HTERT RPE-1 (cell line): ENCODE measurements around the gene ADAM19.

Experiments
- in situ Hi-C: fragments of 300-500 bp; cut with MboI; formaldehyde crosslinking; loops from 4 replicates; pipeline ENCODE4 v1.14.3; 2020; ENCODE audit warnings: low sequenced_read_pairs

ADAM19 gene

GRCh38 chr5:157575381-157576020 lies at the start of gene ADAM19:
Gene ADAM19 (minus strand): TSS chr5:157575775. CDS start chr5:157575696, 79 bp downstream.
- in situ Hi-C loops = no loop called here

- in situ Hi-C loops = no loop called here
Observed at GRCh38 chr5:157624144-157624543, 48.6 kb upstream of the ADAM19 start.

- in situ Hi-C loops = no loop called here
Observed at GRCh38 chr5:157620776-157621175, 45.2 kb upstream of the ADAM19 start.

GRCh38 chr5:157618191-157618765 lies 42.7 kb upstream of the ADAM19 start:
- in situ Hi-C loops = no loop called here

- in situ Hi-C loops = no loop called here
Observed at GRCh38 chr5:157616785-157617184, 41.2 kb upstream of the ADAM19 start.

GRCh38 chr5:157613385-157614245 lies 38.0 kb upstream of the ADAM19 start:
- in situ Hi-C loops = no loop called here

GRCh38 chr5:157612581-157612980 lies 37.0 kb upstream of the ADAM19 start:
- in situ Hi-C loops = no loop called here

GRCh38 chr5:157611571-157612476 lies 36.2 kb upstream of the ADAM19 start:
- in situ Hi-C loops = no loop called here

GRCh38 chr5:157610990-157611389 lies 35.4 kb upstream of the ADAM19 start:
- in situ Hi-C loops = no loop called here

GRCh38 chr5:157608972-157609565 lies 33.5 kb upstream of the ADAM19 start:
- in situ Hi-C loops = no loop called here

GRCh38 chr5:157607371-157608161 lies 32.0 kb upstream of the ADAM19 start:
- in situ Hi-C loops = no loop called here

- in situ Hi-C loops = no loop called here
Observed at GRCh38 chr5:157606046-157606445, 30.5 kb upstream of the ADAM19 start.

GRCh38 chr5:157603333-157604190 lies 28.0 kb upstream of the ADAM19 start:
- in situ Hi-C loops = no loop called here

GRCh38 chr5:157602505-157602904 lies 26.9 kb upstream of the ADAM19 start:
- in situ Hi-C loops = no loop called here

GRCh38 chr5:157600252-157600651 lies 24.7 kb upstream of the ADAM19 start:
- in situ Hi-C loops = no loop called here

- in situ Hi-C loops = no loop called here
Observed at GRCh38 chr5:157599565-157599964, 24.0 kb upstream of the ADAM19 start.

- in situ Hi-C loops = no loop called here
Observed at GRCh38 chr5:157598350-157598936, 22.9 kb upstream of the ADAM19 start.

GRCh38 chr5:157597277-157597676 lies 21.7 kb upstream of the ADAM19 start:
- in situ Hi-C loops = no loop called here
